Activated T-helper 2 cell treated with anti-CD3 and anti-CD28 coated beads, Interferon-gamma antibody, Interleukin-2, Interleukin-4, amounts not matched to agents 10 μg/mL and 5 μg/mL and 100 μg/mL, durations not matched to agents 14 hours and 24 hours and 36 hours (primary cell): Measurements from ENCODE around the gene ANLN. TPM values are rescaled to one million over a fixed set of nuclear protein-coding genes. Genes with fewer than 3 reads are reported as not detected.
A peak's percentile ranks its signal among the peaks of the same experiment; 100 is the strongest.

Experiments
- DNase-seq: peaks from one replicate; pipeline ENCODE4 v3.0.0; 2021; ENCODE audit warnings: low spot score
- H3K27ac Mint-ChIP-seq: one replicate; pipeline ENCODE4 v1.8.0; 2021; ENCODE audit warnings: mixed read lengths
- H3K27me3 Mint-ChIP-seq: one replicate; pipeline ENCODE4 v1.8.0; 2021; ENCODE audit warnings: low read depth, mixed read lengths
- H3K36me3 Mint-ChIP-seq: one replicate; pipeline ENCODE4 v1.8.0; 2021; ENCODE audit warnings: low read depth, mixed read lengths
- H3K4me1 Mint-ChIP-seq: one replicate; pipeline ENCODE4 v1.8.0; 2021; ENCODE audit warnings: low read depth, mixed read lengths
- H3K4me3 Mint-ChIP-seq: one replicate; pipeline ENCODE4 v1.8.0; 2021; ENCODE audit warnings: low read depth, mild to moderate bottlenecking, moderate library complexity, mixed read lengths
- H3K9me3 Mint-ChIP-seq: one replicate; pipeline ENCODE4 v1.8.0; 2021; ENCODE audit warnings: mixed read lengths
- intact Hi-C: fragments of 100-400 bp; cut with micrococcal nuclease; formaldehyde crosslinking; loops from one replicate; pipeline ENCODE4 v1.15.1; 2023
- total RNA-seq: library from RNA; stranded (reverse); gene quantifications from 2 replicates; pipeline ENCODE4 v1.2.3, GENCODE V29; 2022

Gene ANLN
- total RNA-seq, 1 donor from 2014 or later: 38.0 TPM

GRCh38 chr7:36405409-36405803 lies 15.7 kb downstream of the ANLN start:
- Mint-ChIP-seq H3K4me1 (peaks cover 30% of the 10 kb centered on the region), H3K36me3 (peaks cover 53% of the 10 kb centered on the region), H3K27me3 (no peaks in the 10 kb centered on the region), H3K27ac (peak overlapping the region; percentile 5), H3K9me3 (no peaks in the 10 kb centered on the region), H3K4me3 (no peak overlapping the region)
- no peak for DNase-seq
- intact Hi-C loops: no loop called here

GRCh38 chr7:36406156-36406555 lies 16.5 kb downstream of the ANLN start:
- intact Hi-C loops: no loop called here
- H3K4me3 Mint-ChIP-seq: no peak overlapping the region
- H3K9me3 Mint-ChIP-seq: no peaks in the 10 kb centered on the region
- H3K27me3 Mint-ChIP-seq: no peaks in the 10 kb centered on the region
- H3K27ac Mint-ChIP-seq: no peak overlapping the region
- no peak for DNase-seq
- H3K4me1 Mint-ChIP-seq: peaks cover 28% of the 10 kb centered on the region
- peaks cover 48% of the 10 kb centered on the region for H3K36me3 Mint-ChIP-seq

DNA sequence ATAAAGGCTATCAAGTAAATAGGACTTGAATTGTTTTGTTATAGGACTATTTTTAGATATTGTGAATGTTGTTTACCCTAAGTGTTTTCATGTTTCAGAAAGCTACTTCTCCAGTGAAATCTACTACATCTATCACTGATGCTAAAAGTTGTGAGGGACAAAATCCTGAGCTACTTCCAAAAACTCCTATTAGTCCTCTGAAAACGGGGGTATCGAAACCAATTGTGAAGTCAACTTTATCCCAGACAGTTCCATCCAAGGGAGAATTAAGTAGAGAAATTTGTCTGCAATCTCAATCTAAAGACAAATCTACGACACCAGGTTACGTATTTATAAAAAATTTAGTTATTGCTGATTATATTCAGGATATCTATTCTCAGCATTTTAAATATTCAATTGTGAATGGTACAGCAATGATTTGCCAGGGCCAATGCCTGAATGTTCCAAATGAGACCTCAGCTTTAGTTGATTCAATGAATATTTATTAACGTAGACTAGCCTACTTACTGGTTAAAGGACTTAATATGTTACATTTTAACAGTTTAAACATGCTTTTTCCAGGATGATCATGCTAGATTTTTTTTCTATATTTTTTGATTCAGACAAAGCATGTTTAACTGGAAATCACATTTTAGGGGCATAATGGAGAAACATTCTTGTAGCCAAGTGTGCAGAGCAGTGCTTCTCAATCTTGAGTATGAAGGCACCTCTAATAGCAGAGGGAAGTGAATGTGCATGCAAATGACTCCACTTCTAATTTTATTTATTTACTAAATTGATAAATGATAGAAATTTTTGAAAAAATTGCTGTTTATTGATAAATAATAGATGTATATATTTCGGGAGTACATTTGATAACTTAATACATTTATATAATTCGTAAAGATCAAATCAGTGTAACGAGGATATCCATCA lies 18.2 kb downstream of the ANLN start:
- H3K27me3 Mint-ChIP-seq: no peaks in the 10 kb centered on the region
- no peak overlapping the region for H3K4me3 Mint-ChIP-seq
- H3K36me3 Mint-ChIP-seq: peaks cover 41% of the 10 kb centered on the region
- intact Hi-C loops: no loop called here
- peaks cover 28% of the 10 kb centered on the region for H3K4me1 Mint-ChIP-seq
- no peaks in the 10 kb centered on the region for H3K9me3 Mint-ChIP-seq
- H3K27ac Mint-ChIP-seq: no peak overlapping the region
- no peak for DNase-seq

DNA sequence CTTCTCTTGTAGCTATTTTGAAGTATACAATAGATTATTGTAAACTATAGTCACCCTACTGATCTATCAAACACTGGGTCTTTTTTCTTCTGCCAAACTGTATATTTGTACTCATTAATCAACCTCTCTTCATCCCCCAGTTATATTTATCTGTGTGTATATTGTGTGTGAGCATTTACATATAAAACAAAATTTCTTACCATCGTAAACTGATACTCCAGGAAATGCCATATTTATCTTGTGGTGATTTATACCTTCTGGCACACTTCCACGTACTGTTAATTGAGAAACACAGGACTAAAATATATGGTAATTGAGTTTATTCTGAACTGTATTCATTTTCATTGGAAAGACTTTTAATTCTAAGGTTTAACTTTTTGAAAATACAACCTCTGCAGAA lies 18.9 kb downstream of the ANLN start:
- no peak for DNase-seq
- Mint-ChIP-seq H3K27ac (no peak overlapping the region), H3K4me3 (no peak overlapping the region), H3K27me3 (no peaks in the 10 kb centered on the region), H3K9me3 (no peaks in the 10 kb centered on the region), H3K36me3 (peaks cover 35% of the 10 kb centered on the region), H3K4me1 (peaks cover 24% of the 10 kb centered on the region)
- intact Hi-C loops: no loop called here

- Mint-ChIP-seq H3K27me3 (no peaks in the 10 kb centered on the region), H3K4me3 (no peak overlapping the region), H3K9me3 (no peaks in the 10 kb centered on the region), H3K36me3 (peaks cover 32% of the 10 kb centered on the region), H3K27ac (no peak overlapping the region), H3K4me1 (peaks cover 22% of the 10 kb centered on the region)
- intact Hi-C loops: no loop called here
- DNase-seq: no peak
These were observed 19.5 kb downstream of the ANLN start for GRCh38 chr7:36409180-36409579.

DNA sequence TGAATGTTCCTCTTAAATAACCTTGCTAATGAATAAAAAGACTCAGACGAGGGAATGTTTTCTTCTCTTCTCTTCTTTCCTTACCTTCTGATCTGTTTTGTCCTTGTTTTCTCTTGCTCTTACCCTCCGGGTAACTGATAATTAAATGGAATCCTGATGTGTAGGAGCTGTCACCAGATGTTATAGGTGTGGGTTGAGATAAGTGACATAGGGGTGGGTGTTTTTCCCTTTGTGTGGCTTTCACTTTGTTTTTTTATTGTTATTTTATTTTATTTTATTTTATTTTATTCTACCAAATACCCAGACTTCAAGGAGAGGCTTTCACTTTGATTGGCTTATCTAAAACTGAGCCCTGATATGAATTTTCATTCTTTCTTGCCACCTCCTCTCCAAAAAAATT lies 25.5 kb downstream of the ANLN start:
- H3K4me3 Mint-ChIP-seq: no peak overlapping the region
- intact Hi-C loops: no loop called here
- peaks cover 36% of the 10 kb centered on the region for H3K36me3 Mint-ChIP-seq
- no peak overlapping the region for H3K27ac Mint-ChIP-seq
- no peaks in the 10 kb centered on the region for H3K4me1 Mint-ChIP-seq
- no peaks in the 10 kb centered on the region for H3K9me3 Mint-ChIP-seq
- no peak for DNase-seq
- no peaks in the 10 kb centered on the region for H3K27me3 Mint-ChIP-seq

- no peak for DNase-seq
- H3K27ac Mint-ChIP-seq: no peak overlapping the region
- H3K4me1 Mint-ChIP-seq: no peaks in the 10 kb centered on the region
- H3K27me3 Mint-ChIP-seq: no peaks in the 10 kb centered on the region
- H3K36me3 Mint-ChIP-seq: peaks cover 45% of the 10 kb centered on the region
- H3K9me3 Mint-ChIP-seq: no peaks in the 10 kb centered on the region
- H3K4me3 Mint-ChIP-seq: no peak overlapping the region
- intact Hi-C loops: no loop called here
These were observed 26.6 kb downstream of the ANLN start for GRCh38 chr7:36416251-36416650.

- Mint-ChIP-seq H3K27ac (no peak overlapping the region), H3K36me3 (peaks cover 70% of the 10 kb centered on the region), H3K4me1 (peaks cover 2% of the 10 kb centered on the region), H3K27me3 (no peaks in the 10 kb centered on the region), H3K4me3 (no peak overlapping the region), H3K9me3 (no peaks in the 10 kb centered on the region)
- intact Hi-C loops: no loop called here
- DNase-seq: no peak
These were observed 30.6 kb downstream of the ANLN start for GRCh38 chr7:36420307-36420706.

DNA sequence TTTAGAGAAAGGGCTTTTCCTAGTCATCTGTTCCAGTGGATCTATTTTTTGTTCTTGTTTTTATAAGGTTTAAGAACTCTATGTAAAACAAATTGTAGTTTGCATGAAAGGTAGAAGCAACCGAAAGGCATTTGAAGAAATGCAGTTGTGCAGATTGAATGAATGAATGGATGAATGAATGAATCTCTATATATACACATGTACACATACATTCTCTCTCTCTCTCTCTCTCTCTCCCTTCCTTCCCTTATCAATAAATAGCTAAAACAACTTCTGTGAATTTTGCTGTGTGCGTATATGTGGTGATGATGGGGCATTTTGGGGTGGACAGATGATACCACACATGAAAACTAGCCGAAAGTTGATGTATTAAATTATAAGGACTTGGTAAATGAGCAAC lies 32.4 kb downstream of the ANLN start:
- intact Hi-C loops: no loop called here
- DNase-seq: no peak
- Mint-ChIP-seq H3K4me3 (no peak overlapping the region), H3K36me3 (peaks cover 73% of the 10 kb centered on the region), H3K27me3 (no peaks in the 10 kb centered on the region), H3K4me1 (peaks cover 2% of the 10 kb centered on the region), H3K9me3 (no peaks in the 10 kb centered on the region), H3K27ac (no peak overlapping the region)

GRCh38 chr7:36423633-36424032 lies 34.0 kb downstream of the ANLN start:
- Mint-ChIP-seq H3K36me3 (peaks cover 76% of the 10 kb centered on the region), H3K4me3 (no peak overlapping the region), H3K27me3 (no peaks in the 10 kb centered on the region), H3K4me1 (peaks cover 2% of the 10 kb centered on the region), H3K9me3 (no peaks in the 10 kb centered on the region), H3K27ac (no peak overlapping the region)
- no peak for DNase-seq
- intact Hi-C loops: no loop called here

GRCh38 chr7:36430186-36430585 lies 40.5 kb downstream of the ANLN start:
- no peaks in the 10 kb centered on the region for H3K27me3 Mint-ChIP-seq
- intact Hi-C loops: loop anchor here (5.0 kb wide), 1 partner anchor 1767 kb away; no protein-coding TSS in a partner anchor
- H3K4me1 Mint-ChIP-seq: peaks cover 4% of the 10 kb centered on the region
- H3K27ac Mint-ChIP-seq: no peak overlapping the region
- peaks cover 10% of the 10 kb centered on the region for H3K9me3 Mint-ChIP-seq
- peaks cover 79% of the 10 kb centered on the region for H3K36me3 Mint-ChIP-seq
- DNase-seq: no peak
- H3K4me3 Mint-ChIP-seq: no peak overlapping the region

GRCh38 chr7:36430881-36431280 lies 41.2 kb downstream of the ANLN start:
- Mint-ChIP-seq H3K27ac (no peak overlapping the region), H3K36me3 (peaks cover 77% of the 10 kb centered on the region), H3K4me3 (no peak overlapping the region), H3K27me3 (no peaks in the 10 kb centered on the region), H3K9me3 (peaks cover 10% of the 10 kb centered on the region), H3K4me1 (peaks cover 4% of the 10 kb centered on the region)
- no peak for DNase-seq
- intact Hi-C loops: loop anchor here (5.0 kb wide), 1 partner anchor 1766 kb away; no protein-coding TSS in a partner anchor

GRCh38 chr7:36438211-36438610 lies 48.5 kb downstream of the ANLN start:
- Mint-ChIP-seq H3K4me1 (peaks cover 8% of the 10 kb centered on the region), H3K27me3 (no peaks in the 10 kb centered on the region), H3K4me3 (no peak overlapping the region), H3K9me3 (no peaks in the 10 kb centered on the region), H3K36me3 (peaks cover 43% of the 10 kb centered on the region), H3K27ac (no peak overlapping the region)
- intact Hi-C loops: no loop called here
- DNase-seq: no peak
